IPS-15b (cell line): ENCODE measurements around the gene TIGD2.

Experiments
- H3K27me3 ChIP-seq: one replicate; pipeline ENCODE4 v1.6.1; 2013; ENCODE audit warnings: low read length; ENCODE audit not compliant: control insufficient read depth, insufficient read depth
- H3K36me3 ChIP-seq: one replicate; pipeline ENCODE4 v1.6.1; 2013; ENCODE audit warnings: low read length; ENCODE audit not compliant: control insufficient read depth, insufficient read depth
- H3K4me1 ChIP-seq: one replicate; pipeline ENCODE4 v1.6.1; 2013; ENCODE audit warnings: mild to moderate bottlenecking, low read length; ENCODE audit not compliant: control insufficient read depth, insufficient read depth
- H3K4me3 ChIP-seq: one replicate; pipeline ENCODE4 v1.5.1; 2013; ENCODE audit warnings: low read depth, low read length
- H3K9ac ChIP-seq: one replicate; pipeline ENCODE4 v1.6.1; 2013; ENCODE audit warnings: low read depth, mild to moderate bottlenecking, low read length
- H3K9me3 ChIP-seq: one replicate; pipeline ENCODE4 v1.6.1; 2013; ENCODE audit warnings: mild to moderate bottlenecking, low read length; ENCODE audit not compliant: control insufficient read depth, insufficient read depth

Gene TIGD2

DNA sequence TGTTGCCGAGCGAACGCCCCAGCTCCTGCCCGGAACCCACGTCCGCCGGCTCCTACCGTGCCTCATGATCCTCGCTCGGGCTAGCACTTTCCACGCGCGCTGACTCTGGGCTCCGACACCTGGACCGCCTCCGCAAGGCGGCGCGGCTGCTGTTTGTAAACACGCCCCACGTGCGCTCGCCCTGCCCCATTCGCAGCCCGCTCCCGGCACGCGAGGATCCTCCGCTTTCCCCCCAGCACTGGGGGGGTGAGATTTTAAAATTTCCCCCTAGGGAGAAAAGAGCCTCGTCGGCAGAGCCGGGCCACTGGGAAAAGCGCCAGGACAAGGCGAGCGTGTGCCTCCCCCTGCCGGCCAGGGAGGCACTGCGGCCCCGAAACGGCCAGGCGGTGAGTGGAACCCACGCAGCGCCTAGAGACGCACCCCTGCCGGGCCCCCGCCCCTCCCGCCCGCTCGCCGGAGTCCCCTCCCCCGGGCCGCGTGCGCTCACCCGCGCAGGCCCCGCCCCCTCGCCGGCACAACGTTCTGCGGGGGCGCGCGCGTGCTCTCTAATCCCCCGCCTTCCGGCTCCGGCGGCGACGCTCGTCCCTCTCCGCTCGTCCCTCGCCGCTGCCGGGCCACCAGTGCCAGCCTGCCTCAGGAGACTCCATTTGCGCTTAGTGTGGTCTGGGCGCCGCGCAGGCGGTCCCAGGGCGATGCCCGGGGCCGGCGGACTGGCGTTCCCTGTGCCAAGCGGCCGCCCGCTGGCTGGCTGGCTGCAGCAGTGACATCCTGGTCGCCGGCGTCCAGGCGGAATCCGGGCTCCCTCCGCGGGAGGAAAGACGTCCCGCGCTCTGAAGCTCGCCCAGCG, at the start of gene TIGD2:
Gene TIGD2 (plus strand): TSS at position 548 of the 847 bp plus-strand sequence. CDS start 1,442 bp downstream, outside the sequence.
- Histone ChIP-seq H3K4me1 (no peaks in the 10 kb centered on the region), H3K9ac (peak within 1 kb of the TSS; percentile 74), H3K36me3 (no peaks in the 10 kb centered on the region), H3K4me3 (peak within 1 kb of the TSS; percentile 84), H3K9me3 (no peaks in the 10 kb centered on the region), H3K27me3 (peaks cover 33% of the 10 kb centered on the region)

DNA sequence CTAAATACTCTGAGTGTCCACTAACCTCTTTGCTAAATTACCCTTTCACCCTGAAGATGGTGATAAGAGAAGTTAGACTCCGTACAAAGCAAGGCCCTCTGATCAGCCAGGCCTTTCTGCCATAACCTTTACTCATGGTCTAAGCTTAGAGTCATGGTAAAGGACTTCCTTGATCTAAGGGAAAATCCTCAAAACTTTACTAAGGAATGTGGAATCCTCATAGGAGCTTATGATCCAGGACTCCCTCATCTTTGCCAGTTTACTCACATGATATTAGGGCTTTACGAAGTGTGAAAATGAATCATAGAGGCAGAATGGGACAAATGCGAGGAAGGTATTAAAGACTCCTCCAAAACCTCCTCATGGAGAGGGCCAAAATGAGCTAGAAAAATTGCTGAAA, 46.5 kb upstream of the TIGD2 start:
- Histone ChIP-seq H3K36me3 (no peaks in the 10 kb centered on the region), H3K27me3 (no peaks in the 10 kb centered on the region), H3K4me1 (no peaks in the 10 kb centered on the region), H3K4me3 (no peak overlapping the region), H3K9me3 (no peaks in the 10 kb centered on the region), H3K9ac (no peak overlapping the region)

DNA sequence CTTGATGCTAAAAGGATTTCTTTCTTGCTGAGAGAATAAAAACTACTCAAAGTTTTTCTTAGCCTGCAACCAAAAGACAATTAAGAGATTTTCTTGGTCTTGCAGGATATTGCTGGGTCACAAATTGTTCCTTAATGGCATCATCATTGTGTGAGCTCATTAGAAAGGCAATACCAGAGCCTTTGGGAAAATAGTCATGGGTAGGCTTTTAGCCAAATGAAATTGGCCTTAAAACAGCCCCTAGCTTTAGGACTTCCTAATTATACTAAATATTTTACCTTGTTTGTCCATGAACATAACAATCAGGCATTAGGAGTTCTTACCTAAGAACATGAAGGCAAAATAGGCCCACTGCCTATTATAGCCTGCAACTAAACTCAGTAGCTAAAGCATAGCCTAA, 43.9 kb upstream of the TIGD2 start:
- Histone ChIP-seq H3K27me3 (no peaks in the 10 kb centered on the region), H3K9me3 (no peaks in the 10 kb centered on the region), H3K4me3 (no peak overlapping the region), H3K9ac (no peak overlapping the region), H3K4me1 (no peaks in the 10 kb centered on the region), H3K36me3 (no peaks in the 10 kb centered on the region)

DNA sequence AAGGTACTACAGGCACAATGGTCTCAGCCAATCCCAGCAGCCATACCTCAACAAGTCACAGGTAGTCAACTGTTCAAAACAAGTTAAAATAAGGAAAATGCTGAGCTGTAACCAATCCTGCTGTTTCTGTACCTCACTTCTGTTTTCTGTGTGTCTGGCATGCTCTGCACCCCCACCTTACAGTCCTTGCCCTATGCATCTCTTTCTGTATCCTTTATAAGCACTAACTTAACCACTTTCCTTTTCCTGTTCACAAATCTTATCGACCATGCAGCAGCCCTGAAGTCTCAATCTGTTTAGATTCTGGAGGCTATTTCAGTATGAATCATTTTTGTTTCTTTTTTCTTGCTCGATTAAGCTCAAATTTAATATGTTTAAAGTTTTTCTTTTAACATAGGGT, 41.9 kb upstream of the TIGD2 start:
- Histone ChIP-seq H3K27me3 (no peaks in the 10 kb centered on the region), H3K4me1 (no peaks in the 10 kb centered on the region), H3K9me3 (no peaks in the 10 kb centered on the region), H3K36me3 (no peaks in the 10 kb centered on the region), H3K4me3 (no peak overlapping the region), H3K9ac (no peak overlapping the region)

DNA sequence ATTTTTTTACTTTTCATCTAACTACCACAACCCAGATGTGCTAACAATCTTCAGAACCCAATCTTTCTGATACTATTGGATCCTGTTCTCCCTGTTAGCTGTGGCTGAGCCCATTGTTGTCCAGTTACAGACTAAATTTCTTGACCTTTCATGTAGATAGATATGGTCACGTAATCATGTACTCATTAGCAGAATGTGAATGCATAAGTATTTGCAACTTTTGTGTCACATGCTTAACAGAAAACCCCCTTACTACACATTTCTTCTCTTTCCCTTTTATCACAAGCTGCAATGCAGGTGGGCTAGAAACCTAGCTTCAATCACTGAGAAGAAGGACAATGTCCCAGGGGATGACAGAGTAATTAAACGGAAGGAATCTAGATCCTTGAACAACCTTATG, 41.3 kb upstream of the TIGD2 start:
- Histone ChIP-seq H3K36me3 (no peaks in the 10 kb centered on the region), H3K4me3 (no peak overlapping the region), H3K27me3 (no peaks in the 10 kb centered on the region), H3K9me3 (no peaks in the 10 kb centered on the region), H3K9ac (no peak overlapping the region), H3K4me1 (no peaks in the 10 kb centered on the region)

DNA sequence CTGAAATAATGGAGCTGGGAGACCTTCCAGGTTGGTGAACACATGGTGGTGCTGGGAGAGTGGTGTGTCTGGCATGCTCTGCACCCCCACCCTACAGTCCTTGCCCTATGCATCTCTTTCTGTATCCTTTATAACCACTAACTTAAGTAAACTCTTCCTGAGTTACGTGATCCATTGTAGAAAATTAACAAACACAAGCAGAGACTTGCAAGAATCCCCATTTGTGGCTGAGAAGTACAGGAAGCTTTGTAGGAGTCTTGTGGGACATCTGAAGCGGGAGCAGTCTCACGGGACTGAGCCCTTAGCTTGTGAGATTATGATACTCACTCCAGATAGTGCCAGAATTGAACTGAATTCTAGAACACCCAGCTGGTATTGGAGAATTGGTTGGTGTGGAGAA, 40.0 kb upstream of the TIGD2 start:
- no peaks in the 10 kb centered on the region for H3K9me3 ChIP-seq
- no peaks in the 10 kb centered on the region for H3K4me1 ChIP-seq
- no peaks in the 10 kb centered on the region for H3K27me3 ChIP-seq

GRCh38 chr4:89072921-89073320, 38.4 kb upstream of the TIGD2 start:
- Histone ChIP-seq H3K9ac (no peak overlapping the region), H3K36me3 (no peaks in the 10 kb centered on the region), H3K27me3 (no peaks in the 10 kb centered on the region), H3K4me3 (no peak overlapping the region), H3K4me1 (no peaks in the 10 kb centered on the region), H3K9me3 (no peaks in the 10 kb centered on the region)

More for the DNA sequence above, 40.0 kb upstream of the TIGD2 start:
- Histone ChIP-seq H3K4me3 (no peak overlapping the region), H3K9ac (no peak overlapping the region), H3K36me3 (no peaks in the 10 kb centered on the region)

GRCh38 chr4:89077761-89078160, 33.6 kb upstream of the TIGD2 start:
- H3K27me3 ChIP-seq, result no peaks in the 10 kb centered on the region
- H3K4me1 ChIP-seq, result no peaks in the 10 kb centered on the region
- H3K4me3 ChIP-seq, result no peak overlapping the region
- no peaks in the 10 kb centered on the region for H3K36me3 ChIP-seq
- H3K9ac ChIP-seq, result no peak overlapping the region
- H3K9me3 ChIP-seq, result no peaks in the 10 kb centered on the region

DNA sequence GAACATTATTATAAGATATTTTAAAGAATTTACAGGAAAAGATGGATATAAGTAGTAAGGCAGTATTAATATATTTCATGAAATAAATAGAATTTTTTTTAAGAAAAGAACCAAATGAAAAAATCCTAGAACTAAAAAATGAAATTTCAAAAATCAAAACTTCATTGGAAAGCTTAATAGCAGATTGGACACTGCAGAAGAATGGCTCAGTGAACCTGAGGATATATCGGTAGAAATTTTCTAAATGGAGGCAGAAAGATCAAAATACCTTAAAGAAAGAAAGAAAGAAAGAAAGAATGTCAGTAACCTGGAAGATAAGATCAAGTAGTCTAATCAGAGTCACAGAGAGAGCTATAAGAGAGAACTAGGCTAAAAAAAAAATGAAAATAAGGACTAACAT, 33.0 kb upstream of the TIGD2 start:
- H3K9ac ChIP-seq, result no peak overlapping the region
- H3K4me3 ChIP-seq, result no peak overlapping the region
- no peaks in the 10 kb centered on the region for H3K4me1 ChIP-seq
- H3K27me3 ChIP-seq, result no peaks in the 10 kb centered on the region
- no peaks in the 10 kb centered on the region for H3K36me3 ChIP-seq
- no peaks in the 10 kb centered on the region for H3K9me3 ChIP-seq

DNA sequence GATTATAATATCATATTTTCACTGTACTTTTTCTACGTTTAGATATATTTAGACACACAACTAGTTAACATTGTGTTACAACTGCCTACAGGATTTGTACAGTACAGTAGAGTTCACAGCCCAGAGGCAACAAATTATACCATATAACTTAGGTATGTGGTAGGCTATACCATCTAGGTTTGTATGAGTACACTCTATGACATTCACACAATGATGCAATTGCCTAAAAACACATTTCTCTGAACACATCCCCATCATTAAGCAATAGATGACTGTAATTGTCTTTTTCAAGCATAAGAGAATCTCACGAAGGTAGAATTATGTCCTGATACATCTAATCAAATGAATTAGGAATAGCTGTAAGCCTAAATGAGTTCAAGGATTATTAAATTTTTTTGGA, 12.3 kb upstream of the TIGD2 start:
- Histone ChIP-seq H3K9me3 (no peaks in the 10 kb centered on the region), H3K4me3 (no peak overlapping the region), H3K27me3 (no peaks in the 10 kb centered on the region), H3K4me1 (no peaks in the 10 kb centered on the region), H3K36me3 (no peaks in the 10 kb centered on the region), H3K9ac (no peak overlapping the region)

GRCh38 chr4:89099471-89099870, 11.9 kb upstream of the TIGD2 start:
- H3K9ac ChIP-seq, result no peak overlapping the region
- H3K4me3 ChIP-seq, result no peak overlapping the region
- H3K36me3 ChIP-seq, result no peaks in the 10 kb centered on the region
- H3K27me3 ChIP-seq, result no peaks in the 10 kb centered on the region
- no peaks in the 10 kb centered on the region for H3K9me3 ChIP-seq
- no peaks in the 10 kb centered on the region for H3K4me1 ChIP-seq

DNA sequence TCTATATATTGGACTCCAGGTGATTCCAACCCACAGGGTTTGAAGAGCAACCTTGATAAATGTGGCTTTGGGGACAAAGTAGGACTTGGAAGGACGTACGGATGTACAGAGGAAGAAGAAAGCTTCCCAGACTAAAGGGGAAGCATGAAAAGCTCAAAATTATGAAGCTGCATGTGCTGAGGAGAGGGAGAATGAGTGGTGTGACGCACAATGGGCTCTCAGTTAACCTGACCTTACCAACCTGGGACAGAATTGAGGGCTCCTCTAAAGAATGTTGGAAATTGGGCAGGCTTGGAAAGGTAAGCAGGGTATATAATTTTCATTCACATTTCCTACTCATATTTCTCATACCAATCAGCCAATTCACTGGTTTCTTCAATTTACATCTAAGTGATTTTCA, 10.5 kb upstream of the TIGD2 start:
- H3K9me3 ChIP-seq, result no peaks in the 10 kb centered on the region
- no peak overlapping the region for H3K9ac ChIP-seq
- H3K4me3 ChIP-seq, result no peak overlapping the region
- H3K27me3 ChIP-seq, result no peaks in the 10 kb centered on the region
- H3K4me1 ChIP-seq, result no peaks in the 10 kb centered on the region
- no peaks in the 10 kb centered on the region for H3K36me3 ChIP-seq
